ENCODE data around the gene PCDHB6. TPM values are rescaled to one million over a fixed set of nuclear protein-coding genes. Genes with fewer than 3 reads are reported as not detected.
A peak's percentile ranks its signal among the peaks of the same experiment; 100 is the strongest.
"Not testable (repeated sequence)": the region's sequence is repeated elsewhere in the genome, so short reads cannot be mapped to it uniquely, and the experiment has no call there.

Gene PCDHB6
- total RNA-seq, 4 donors from 2014 or later, result 0.19 TPM; not detected in 3

DNA sequence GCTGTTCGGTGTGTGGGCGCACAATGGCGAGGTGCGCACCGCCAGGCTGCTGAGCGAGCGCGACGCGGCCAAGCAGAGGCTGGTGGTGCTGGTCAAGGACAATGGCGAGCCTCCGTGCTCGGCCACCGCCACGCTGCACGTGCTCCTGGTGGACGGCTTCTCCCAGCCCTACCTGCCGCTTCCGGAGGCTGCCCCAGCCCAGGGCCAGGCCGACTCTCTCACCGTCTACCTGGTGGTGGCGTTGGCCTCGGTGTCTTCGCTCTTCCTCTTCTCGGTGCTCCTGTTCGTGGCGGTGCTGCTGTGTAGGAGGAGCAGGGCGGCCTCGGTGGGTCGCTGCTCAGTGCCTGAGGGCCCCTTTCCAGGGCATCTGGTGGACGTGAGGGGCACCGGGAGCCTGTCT is 30.0 kb downstream of the PCDHB6 start:
- H3K27ac ChIP-seq; H3K4me1 ChIP-seq; H3K4me3 ChIP-seq; DNase-seq; intact Hi-C loops (cut with DNase I); H3K36me3 ChIP-seq: not testable (repeated sequence)
- peaks cover 0 to 59% (median 28%) of the 10 kb centered on the region in 3 donors for H3K9me3 ChIP-seq
- 39 to 65% methylated on average over 8 to 20 of the region's 32 CpGs for WGBS, 2 donors
- peaks cover 0 to 71% (median 2%) of the 10 kb centered on the region in 4 donors for H3K27me3 ChIP-seq

DNA sequence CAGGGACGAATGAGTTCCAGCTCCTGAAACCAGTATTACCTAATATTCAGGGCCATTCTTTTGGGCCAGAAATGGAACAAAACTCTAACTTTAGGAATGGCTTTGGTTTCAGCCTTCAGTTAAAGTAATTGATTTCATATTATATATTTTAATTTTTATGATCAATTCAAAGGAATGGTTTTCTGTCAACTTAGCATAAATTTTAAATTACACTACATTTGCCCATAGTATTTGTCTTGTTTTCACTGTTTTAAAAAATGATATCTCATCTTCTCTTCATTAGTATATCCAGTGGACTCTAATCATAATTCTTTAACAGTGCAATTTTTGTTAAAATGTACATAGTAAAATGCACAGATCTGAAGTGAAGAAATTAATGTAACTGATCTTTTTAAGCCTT is 30.5 kb downstream of the PCDHB6 start:
- TF ChIP-seq, protein P1, sequence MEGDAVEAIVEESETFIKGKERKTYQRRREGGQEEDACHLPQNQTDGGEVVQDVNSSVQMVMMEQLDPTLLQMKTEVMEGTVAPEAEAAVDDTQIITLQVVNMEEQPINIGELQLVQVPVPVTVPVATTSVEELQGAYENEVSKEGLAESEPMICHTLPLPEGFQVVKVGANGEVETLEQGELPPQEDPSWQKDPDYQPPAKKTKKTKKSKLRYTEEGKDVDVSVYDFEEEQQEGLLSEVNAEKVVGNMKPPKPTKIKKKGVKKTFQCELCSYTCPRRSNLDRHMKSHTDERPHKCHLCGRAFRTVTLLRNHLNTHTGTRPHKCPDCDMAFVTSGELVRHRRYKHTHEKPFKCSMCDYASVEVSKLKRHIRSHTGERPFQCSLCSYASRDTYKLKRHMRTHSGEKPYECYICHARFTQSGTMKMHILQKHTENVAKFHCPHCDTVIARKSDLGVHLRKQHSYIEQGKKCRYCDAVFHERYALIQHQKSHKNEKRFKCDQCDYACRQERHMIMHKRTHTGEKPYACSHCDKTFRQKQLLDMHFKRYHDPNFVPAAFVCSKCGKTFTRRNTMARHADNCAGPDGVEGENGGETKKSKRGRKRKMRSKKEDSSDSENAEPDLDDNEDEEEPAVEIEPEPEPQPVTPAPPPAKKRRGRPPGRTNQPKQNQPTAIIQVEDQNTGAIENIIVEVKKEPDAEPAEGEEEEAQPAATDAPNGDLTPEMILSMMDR (IDR thresholded peaks at IDR 0.05), result no peak
- no peak for TF ChIP-seq POLR2A (IDR thresholded peaks at IDR 0.05)
- H3K27me3 ChIP-seq, result peaks cover 0 to 67% (median 2%) of the 10 kb centered on the region in 4 donors
- H3K36me3 ChIP-seq, result no peaks in the 10 kb centered on the region

DNA sequence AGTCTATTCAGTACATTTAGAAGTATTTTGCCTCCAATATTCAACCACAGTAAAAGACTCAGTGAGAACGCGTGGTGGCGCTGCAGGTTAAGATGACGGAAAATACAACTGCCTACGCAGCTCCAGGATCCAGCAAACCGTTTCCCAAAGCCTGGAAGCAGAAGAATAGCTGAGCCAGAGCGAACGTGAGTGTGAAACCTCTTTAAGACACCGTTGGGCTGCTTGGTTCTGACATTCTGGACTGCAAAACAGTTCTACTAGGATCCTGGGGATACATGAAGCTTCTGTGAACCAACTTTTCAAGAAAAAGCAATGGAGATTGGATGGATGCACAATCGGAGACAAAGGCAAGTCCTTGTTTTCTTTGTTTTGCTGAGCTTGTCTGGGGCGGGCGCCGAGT is 32.4 kb downstream of the PCDHB6 start, which contains the start of gene PCDHB16:
Gene PCDHB16 (plus strand): TSS at position 140 of the 400 bp plus-strand sequence. CDS start 173 bp downstream, at position 313.
- no peak for DNase-seq
- 22 to 23% methylated on average over 13 of the region's 13 CpGs for WGBS, 2 donors
- Histone ChIP-seq H3K4me3 (peak within 1 kb of the TSS in 3 of 4 donors; percentile 29 to 39 (median 29)), H3K27ac (peak within 1 kb of the TSS in 1 of 4 donors; percentile 17), H3K27me3 (peaks cover 0 to 50% (median 2%) of the 10 kb centered on the region in 4 donors), H3K36me3 (no peaks in the 10 kb centered on the region), H3K4me1 (no peaks in the 10 kb centered on the region), H3K9me3 (peaks cover 0 to 63% (median 34%) of the 10 kb centered on the region in 3 donors)
- intact Hi-C loops (cut with DNase I), result no loop called here
- TF ChIP-seq, protein P1 (IDR thresholded peaks at IDR 0.05), result no peak
- TF ChIP-seq POLR2A (IDR thresholded peaks at IDR 0.05), result no peak

More for the DNA sequence above, 30.5 kb downstream of the PCDHB6 start:
- peaks cover 0 to 55% (median 29%) of the 10 kb centered on the region in 3 donors for H3K9me3 ChIP-seq
- intact Hi-C loops (cut with DNase I), result no loop called here
- no peak for DNase-seq
- no peak overlapping the region for H3K4me3 ChIP-seq
- WGBS, 2 donors, result 46 to 73% methylated on average over 1 of the region's 1 CpG
- no peak overlapping the region for H3K27ac ChIP-seq
- H3K4me1 ChIP-seq, result no peaks in the 10 kb centered on the region

DNA sequence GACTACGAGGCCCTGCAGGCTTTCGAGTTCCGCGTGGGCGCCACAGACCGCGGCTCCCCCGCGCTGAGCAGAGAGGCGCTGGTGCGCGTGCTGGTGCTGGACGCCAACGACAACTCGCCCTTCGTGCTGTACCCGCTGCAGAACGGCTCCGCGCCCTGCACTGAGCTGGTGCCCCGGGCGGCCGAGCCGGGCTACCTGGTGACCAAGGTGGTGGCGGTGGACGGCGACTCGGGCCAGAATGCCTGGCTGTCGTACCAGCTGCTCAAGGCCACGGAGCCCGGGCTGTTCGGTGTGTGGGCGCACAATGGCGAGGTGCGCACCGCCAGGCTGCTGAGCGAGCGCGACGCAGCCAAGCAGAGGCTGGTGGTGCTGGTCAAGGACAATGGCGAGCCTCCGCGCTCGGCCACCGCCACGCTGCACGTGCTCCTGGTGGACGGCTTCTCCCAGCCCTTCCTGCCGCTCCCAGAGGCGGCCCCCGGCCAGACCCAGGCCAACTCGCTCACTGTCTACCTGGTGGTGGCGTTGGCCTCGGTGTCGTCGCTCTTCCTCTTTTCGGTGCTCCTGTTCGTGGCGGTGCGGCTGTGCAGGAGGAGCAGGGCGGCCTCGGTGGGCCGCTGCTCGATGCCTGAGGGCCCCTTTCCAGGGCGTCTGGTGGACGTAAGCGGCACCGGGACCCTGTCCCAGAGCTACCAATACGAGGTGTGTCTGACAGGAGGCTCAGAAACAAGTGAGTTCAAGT is 34.4 kb downstream of the PCDHB6 start:
- H3K9me3 ChIP-seq, result peaks cover 0 to 64% (median 31%) of the 10 kb centered on the region in 3 donors

DNA sequence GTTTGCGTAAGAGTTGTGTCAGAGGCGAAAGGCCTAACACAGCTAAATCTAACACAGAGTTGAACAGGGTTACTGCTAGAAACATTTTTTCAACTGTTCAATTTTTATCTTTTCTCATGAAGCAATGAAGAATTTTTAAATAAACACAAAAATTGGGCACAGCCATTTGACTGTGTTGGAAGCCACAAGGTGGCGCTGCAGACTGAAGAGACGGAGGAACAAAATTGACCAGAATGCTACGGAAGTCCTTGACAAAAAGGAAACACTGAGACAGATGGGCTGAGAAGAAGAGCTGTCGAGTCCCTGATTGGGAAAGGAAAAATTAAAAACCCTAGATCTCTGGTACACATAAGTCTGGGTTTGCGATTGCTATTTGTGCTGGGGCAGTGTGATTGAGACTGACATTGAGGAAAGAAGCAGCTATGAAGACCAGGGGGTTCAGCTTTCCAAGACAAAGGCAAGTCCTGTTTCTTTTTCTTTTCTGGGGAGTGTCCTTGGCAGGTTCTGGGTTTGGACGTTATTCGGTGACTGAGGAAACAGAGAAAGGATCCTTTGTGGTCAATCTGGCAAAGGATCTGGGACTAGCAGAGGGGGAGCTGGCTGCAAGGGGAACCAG is 37.1 kb downstream of the PCDHB6 start, which contains the start of gene PCDHB9:
Gene PCDHB9 (plus strand): TSS at position 265 of the 616 bp plus-strand sequence. CDS start 158 bp downstream, at position 423.
- intact Hi-C loops (cut with DNase I), result no loop called here
- peak within 1 kb of the TSS in 2 of 4 donors; percentile 11 to 43 for H3K4me3 ChIP-seq
- H3K4me1 ChIP-seq, result no peaks in the 10 kb centered on the region
- DNase-seq, result no peak
- TF ChIP-seq, protein P1 (IDR thresholded peaks at IDR 0.05), result peak in 4 of 6 experiments; percentile 9 to 37 (median 19)
- no peak for TF ChIP-seq POLR2A (IDR thresholded peaks at IDR 0.05)
- WGBS, 2 donors, result 23 to 27% methylated on average over 7 to 9 of the region's 9 CpGs
- peaks cover 0 to 33% (median 0%) of the 10 kb centered on the region in 4 donors for H3K27me3 ChIP-seq
- H3K27ac ChIP-seq, result no peak within 1 kb of the TSS
- H3K9me3 ChIP-seq, result peaks cover 0 to 80% (median 36%) of the 10 kb centered on the region in 3 donors
- no peaks in the 10 kb centered on the region for H3K36me3 ChIP-seq

More for the DNA sequence above, 34.4 kb downstream of the PCDHB6 start:
- peaks cover 0 to 41% (median 0%) of the 10 kb centered on the region in 4 donors for H3K27me3 ChIP-seq
- DNase-seq; H3K4me1 ChIP-seq; intact Hi-C loops (cut with DNase I); H3K36me3 ChIP-seq; H3K27ac ChIP-seq: not testable (repeated sequence)
- peak overlapping the region in 1 of 4 donors; percentile 12 for H3K4me3 ChIP-seq
- WGBS, 2 donors, result 43 to 67% methylated on average over 1 to 8 of the region's 69 CpGs

DNA sequence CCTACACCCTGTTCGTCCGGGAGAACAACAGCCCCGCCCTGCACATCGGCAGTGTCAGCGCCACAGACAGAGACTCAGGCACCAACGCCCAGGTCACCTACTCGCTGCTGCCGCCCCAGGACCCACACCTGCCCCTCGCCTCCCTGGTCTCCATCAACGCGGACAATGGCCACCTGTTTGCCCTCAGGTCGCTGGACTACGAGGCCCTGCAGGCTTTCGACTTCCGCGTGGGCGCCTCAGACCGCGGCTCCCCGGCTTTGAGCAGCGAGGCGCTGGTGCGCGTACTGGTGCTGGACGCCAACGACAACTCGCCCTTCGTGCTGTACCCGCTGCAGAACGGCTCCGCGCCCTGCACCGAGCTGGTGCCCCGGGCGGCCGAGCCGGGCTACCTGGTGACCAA is 38.8 kb downstream of the PCDHB6 start:
- WGBS, 2 donors, result no CpG with 5 or more reads among the region's 37 CpGs
- peaks cover 0 to 77% (median 36%) of the 10 kb centered on the region in 3 donors for H3K9me3 ChIP-seq
- H3K4me1 ChIP-seq; DNase-seq; intact Hi-C loops (cut with DNase I); H3K36me3 ChIP-seq; H3K27ac ChIP-seq; H3K4me3 ChIP-seq: not testable (repeated sequence)
- H3K27me3 ChIP-seq, result peaks cover 0 to 18% (median 0%) of the 10 kb centered on the region in 4 donors

DNA sequence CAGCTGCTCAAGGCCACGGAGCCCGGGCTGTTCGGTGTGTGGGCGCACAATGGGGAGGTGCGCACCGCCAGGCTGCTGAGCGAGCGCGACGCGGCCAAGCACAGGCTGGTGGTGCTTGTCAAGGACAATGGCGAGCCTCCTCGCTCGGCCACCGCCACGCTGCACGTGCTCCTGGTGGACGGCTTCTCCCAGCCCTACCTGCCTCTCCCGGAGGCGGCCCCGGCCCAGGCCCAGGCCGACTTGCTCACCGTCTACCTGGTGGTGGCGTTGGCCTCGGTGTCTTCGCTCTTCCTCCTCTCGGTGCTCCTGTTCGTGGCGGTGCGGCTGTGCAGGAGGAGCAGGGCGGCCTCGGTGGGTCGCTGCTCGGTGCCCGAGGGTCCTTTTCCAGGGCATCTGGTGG is 39.3 kb downstream of the PCDHB6 start:
- DNase-seq; H3K36me3 ChIP-seq; intact Hi-C loops (cut with DNase I); H3K4me3 ChIP-seq; H3K4me1 ChIP-seq; H3K27ac ChIP-seq: not testable (repeated sequence)
- Histone ChIP-seq H3K27me3 (peaks cover 0 to 17% (median 0%) of the 10 kb centered on the region in 4 donors), H3K9me3 (peaks cover 0 to 75% (median 36%) of the 10 kb centered on the region in 3 donors)
- WGBS, 2 donors, result 70% methylated on average over 8 of the region's 35 CpGs; no CpG with 5 or more reads in 1 of the 2 donors

Data from esophagus squamous epithelium (tissue), 5 donors.